Measurements from ENCODE around the gene ANKK1.

Gene ANKK1

GRCh38 chr11:113349528-113349927 lies 38.1 kb upstream of the ANKK1 start:
- H3K36me3 ChIP-seq (ENCODE audit: control insufficient read depth, insufficient read depth, low read length): no peaks in the 10 kb centered on the region; the same call in none of the 2 replicates
- DNase-seq (ENCODE audit: extremely low read depth, insufficient read length): no peak
- TF ChIP-seq CTCF (IDR thresholded peaks at IDR 0.05; ENCODE audit: insufficient read depth, low read length, poor library complexity, severe bottlenecking): no peak
- no peaks in the 10 kb centered on the region for H3K27me3 ChIP-seq (replicated peaks; ENCODE audit: control insufficient read depth, insufficient read depth, low read length)
- no peak overlapping the region for H3K4me3 ChIP-seq (replicated peaks; ENCODE audit: low read depth, low read length)

- no peak for DNase-seq (ENCODE audit: extremely low read depth, insufficient read length)
- H3K36me3 ChIP-seq (ENCODE audit: control insufficient read depth, insufficient read depth, low read length): no peaks in the 10 kb centered on the region; the same call in none of the 2 replicates
- no peak overlapping the region for H3K4me3 ChIP-seq (replicated peaks; ENCODE audit: low read depth, low read length)
- no peak for TF ChIP-seq CTCF (IDR thresholded peaks at IDR 0.05; ENCODE audit: insufficient read depth, low read length, poor library complexity, severe bottlenecking)
- no peaks in the 10 kb centered on the region for H3K27me3 ChIP-seq (replicated peaks; ENCODE audit: control insufficient read depth, insufficient read depth, low read length)
Observed at GRCh38 chr11:113350336-113351067, 37.1 kb upstream of the ANKK1 start.

DNA sequence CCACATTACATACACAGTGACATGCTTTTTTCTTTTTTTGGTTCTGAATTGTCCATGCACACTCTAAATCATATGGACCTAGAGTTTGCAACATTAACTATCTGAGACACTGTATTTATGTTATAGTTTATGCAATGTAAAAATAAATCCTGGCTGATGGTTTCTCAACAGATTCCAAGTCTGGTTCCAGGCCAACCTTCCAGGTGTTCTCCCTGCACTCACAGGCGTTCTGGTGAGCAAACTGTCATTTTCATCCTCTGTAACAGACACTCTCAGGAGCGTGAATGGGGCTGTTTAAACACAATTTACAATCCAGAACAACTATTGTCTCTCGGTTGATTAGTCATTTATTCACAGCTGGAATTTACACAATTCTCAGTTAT lies 36.5 kb upstream of the ANKK1 start:
- no peak for DNase-seq (ENCODE audit: extremely low read depth, insufficient read length)
- H3K4me3 ChIP-seq (replicated peaks; ENCODE audit: low read depth, low read length): no peak overlapping the region
- H3K36me3 ChIP-seq (ENCODE audit: control insufficient read depth, insufficient read depth, low read length): no peaks in the 10 kb centered on the region; the same call in none of the 2 replicates
- TF ChIP-seq CTCF (IDR thresholded peaks at IDR 0.05; ENCODE audit: insufficient read depth, low read length, poor library complexity, severe bottlenecking): no peak
- no peaks in the 10 kb centered on the region for H3K27me3 ChIP-seq (replicated peaks; ENCODE audit: control insufficient read depth, insufficient read depth, low read length)

GRCh38 chr11:113351480-113351879 lies 36.1 kb upstream of the ANKK1 start:
- H3K36me3 ChIP-seq (ENCODE audit: control insufficient read depth, insufficient read depth, low read length): no peaks in the 10 kb centered on the region; the same call in none of the 2 replicates
- TF ChIP-seq CTCF (IDR thresholded peaks at IDR 0.05; ENCODE audit: insufficient read depth, low read length, poor library complexity, severe bottlenecking): no peak
- no peak overlapping the region for H3K4me3 ChIP-seq (replicated peaks; ENCODE audit: low read depth, low read length)
- no peak for DNase-seq (ENCODE audit: extremely low read depth, insufficient read length)
- H3K27me3 ChIP-seq (replicated peaks; ENCODE audit: control insufficient read depth, insufficient read depth, low read length): no peaks in the 10 kb centered on the region

GRCh38 chr11:113356203-113356602 lies 31.4 kb upstream of the ANKK1 start:
- no peak for TF ChIP-seq CTCF (IDR thresholded peaks at IDR 0.05; ENCODE audit: insufficient read depth, low read length, poor library complexity, severe bottlenecking)
- Histone ChIP-seq H3K36me3 (ENCODE audit: control insufficient read depth, insufficient read depth, low read length) (peaks cover 6% of the 10 kb centered on the region), H3K4me3 (replicated peaks; ENCODE audit: low read depth, low read length) (no peak overlapping the region), H3K27me3 (replicated peaks; ENCODE audit: control insufficient read depth, insufficient read depth, low read length) (no peaks in the 10 kb centered on the region)
- DNase-seq (ENCODE audit: extremely low read depth, insufficient read length): no peak

Measured in GM06990 (cell line).